ENCODE data around the gene ELMO1.

- TF ChIP-seq, protein P1, sequence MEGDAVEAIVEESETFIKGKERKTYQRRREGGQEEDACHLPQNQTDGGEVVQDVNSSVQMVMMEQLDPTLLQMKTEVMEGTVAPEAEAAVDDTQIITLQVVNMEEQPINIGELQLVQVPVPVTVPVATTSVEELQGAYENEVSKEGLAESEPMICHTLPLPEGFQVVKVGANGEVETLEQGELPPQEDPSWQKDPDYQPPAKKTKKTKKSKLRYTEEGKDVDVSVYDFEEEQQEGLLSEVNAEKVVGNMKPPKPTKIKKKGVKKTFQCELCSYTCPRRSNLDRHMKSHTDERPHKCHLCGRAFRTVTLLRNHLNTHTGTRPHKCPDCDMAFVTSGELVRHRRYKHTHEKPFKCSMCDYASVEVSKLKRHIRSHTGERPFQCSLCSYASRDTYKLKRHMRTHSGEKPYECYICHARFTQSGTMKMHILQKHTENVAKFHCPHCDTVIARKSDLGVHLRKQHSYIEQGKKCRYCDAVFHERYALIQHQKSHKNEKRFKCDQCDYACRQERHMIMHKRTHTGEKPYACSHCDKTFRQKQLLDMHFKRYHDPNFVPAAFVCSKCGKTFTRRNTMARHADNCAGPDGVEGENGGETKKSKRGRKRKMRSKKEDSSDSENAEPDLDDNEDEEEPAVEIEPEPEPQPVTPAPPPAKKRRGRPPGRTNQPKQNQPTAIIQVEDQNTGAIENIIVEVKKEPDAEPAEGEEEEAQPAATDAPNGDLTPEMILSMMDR (IDR thresholded peaks at IDR 0.05; ENCODE audit: poor library complexity) = no peak
- no peak for TF ChIP-seq EZH2 (IDR thresholded peaks at IDR 0.05; ENCODE audit: borderline replicate concordance)
These were observed 242.5 kb downstream of the ELMO1 start for GRCh38 chr7:37206192-37206591.

Data from hepatocyte (in vitro differentiated cells).